ENCODE data around the gene PRDM16.

The PRDM16 gene

GRCh38 chr1:3423245-3423829, 354.3 kb downstream of the PRDM16 start:
- no peak overlapping the region for H3K4me3 ChIP-seq (ENCODE audit: low read depth, low read length)
- no peak for TF ChIP-seq POLR2A (IDR thresholded peaks at IDR 0.05; ENCODE audit: extremely low read depth, insufficient read length)
- no peak for TF ChIP-seq MAX (IDR thresholded peaks at IDR 0.05; ENCODE audit: low read depth, low read length)
- no peak for TF ChIP-seq MYC (IDR thresholded peaks at IDR 0.05; ENCODE audit: low read depth, low read length)
- no peak for DNase-seq (ENCODE audit: low read depth)

DNA sequence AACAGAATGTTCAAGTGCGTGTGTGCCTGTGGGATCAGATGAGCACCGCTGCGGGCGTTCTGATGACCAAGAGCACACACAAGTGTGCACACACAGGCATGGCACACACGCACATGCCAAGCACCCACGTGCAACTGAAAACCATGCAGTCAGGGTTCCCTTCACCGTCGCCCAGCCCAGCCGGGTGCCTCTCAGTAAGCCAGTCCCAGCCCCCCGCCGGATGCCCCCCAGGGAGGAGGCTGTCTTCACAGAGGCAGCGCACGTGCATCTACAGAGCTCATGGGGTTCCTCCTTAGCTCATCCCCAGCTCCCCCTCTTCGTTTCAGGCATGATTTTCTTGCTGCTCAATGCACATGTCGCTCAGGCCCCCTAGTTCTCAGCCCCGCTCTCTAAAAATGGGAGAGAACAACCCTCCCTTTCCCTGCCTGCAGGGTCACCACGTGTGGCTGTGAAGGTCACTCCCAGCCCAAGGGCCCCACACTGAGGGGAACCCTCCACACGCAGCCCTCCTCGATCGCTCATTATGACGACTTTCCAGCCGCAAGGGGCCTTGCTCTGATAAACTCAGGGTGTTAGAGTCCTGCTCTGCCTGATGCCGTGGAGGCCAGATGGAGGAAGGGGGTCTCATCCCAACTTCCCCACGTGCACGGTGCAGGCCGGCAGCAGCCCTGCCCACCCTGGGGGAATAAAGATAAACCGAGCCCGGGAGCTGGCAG, 355.1 kb downstream of the PRDM16 start:
- H3K4me3 ChIP-seq (ENCODE audit: low read depth, low read length): no peak overlapping the region
- no peak for TF ChIP-seq MAX (IDR thresholded peaks at IDR 0.05; ENCODE audit: low read depth, low read length)
- TF ChIP-seq, protein P1, sequence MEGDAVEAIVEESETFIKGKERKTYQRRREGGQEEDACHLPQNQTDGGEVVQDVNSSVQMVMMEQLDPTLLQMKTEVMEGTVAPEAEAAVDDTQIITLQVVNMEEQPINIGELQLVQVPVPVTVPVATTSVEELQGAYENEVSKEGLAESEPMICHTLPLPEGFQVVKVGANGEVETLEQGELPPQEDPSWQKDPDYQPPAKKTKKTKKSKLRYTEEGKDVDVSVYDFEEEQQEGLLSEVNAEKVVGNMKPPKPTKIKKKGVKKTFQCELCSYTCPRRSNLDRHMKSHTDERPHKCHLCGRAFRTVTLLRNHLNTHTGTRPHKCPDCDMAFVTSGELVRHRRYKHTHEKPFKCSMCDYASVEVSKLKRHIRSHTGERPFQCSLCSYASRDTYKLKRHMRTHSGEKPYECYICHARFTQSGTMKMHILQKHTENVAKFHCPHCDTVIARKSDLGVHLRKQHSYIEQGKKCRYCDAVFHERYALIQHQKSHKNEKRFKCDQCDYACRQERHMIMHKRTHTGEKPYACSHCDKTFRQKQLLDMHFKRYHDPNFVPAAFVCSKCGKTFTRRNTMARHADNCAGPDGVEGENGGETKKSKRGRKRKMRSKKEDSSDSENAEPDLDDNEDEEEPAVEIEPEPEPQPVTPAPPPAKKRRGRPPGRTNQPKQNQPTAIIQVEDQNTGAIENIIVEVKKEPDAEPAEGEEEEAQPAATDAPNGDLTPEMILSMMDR (IDR thresholded peaks at IDR 0.05; ENCODE audit: low read depth, low read length): no peak
- TF ChIP-seq MYC (IDR thresholded peaks at IDR 0.05; ENCODE audit: low read depth, low read length): no peak
- TF ChIP-seq POLR2A (IDR thresholded peaks at IDR 0.05; ENCODE audit: extremely low read depth, insufficient read length): no peak

DNA sequence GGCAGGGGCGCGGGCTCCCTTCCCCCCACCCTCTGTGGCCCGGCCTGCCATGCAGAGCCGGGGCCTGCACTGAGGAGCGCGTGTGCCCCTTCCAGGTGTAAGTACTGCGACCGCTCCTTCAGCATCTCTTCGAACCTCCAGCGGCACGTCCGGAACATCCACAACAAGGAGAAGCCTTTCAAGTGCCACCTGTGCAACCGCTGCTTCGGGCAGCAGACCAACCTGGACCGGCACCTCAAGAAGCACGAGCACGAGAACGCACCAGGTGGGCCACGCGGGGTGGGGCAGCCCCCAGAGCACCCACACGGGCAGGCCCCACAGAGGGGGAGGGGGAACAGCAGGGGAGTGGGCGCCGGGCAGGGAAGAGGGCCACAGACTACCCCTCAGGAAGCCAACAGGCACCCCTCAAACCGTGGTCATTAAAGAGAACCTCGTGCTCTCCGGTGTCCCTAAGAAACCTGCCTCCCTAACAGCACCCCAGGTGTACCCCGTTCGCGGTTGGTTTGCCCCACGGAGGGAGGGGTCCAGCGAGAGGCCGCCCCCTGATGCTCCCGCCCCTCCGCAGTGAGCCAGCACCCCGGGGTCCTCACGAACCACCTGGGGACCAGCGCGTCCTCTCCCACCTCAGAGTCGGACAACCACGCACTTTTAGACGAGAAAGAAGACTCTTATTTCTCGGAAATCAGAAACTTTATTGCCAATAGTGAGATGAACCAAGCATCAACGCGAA, 356.6 kb downstream of the PRDM16 start:
- DNase-seq (ENCODE audit: low read depth): no peak
- H3K4me3 ChIP-seq (ENCODE audit: low read depth, low read length): no peak overlapping the region
- no peak for TF ChIP-seq MYC (IDR thresholded peaks at IDR 0.05; ENCODE audit: low read depth, low read length)
- TF ChIP-seq POLR2A (IDR thresholded peaks at IDR 0.05; ENCODE audit: extremely low read depth, insufficient read length): no peak
- TF ChIP-seq, protein P1 (IDR thresholded peaks at IDR 0.05; ENCODE audit: low read depth, low read length): no peak
- no peak for TF ChIP-seq MAX (IDR thresholded peaks at IDR 0.05; ENCODE audit: low read depth, low read length)

More for the DNA sequence above, 355.1 kb downstream of the PRDM16 start:
- no peak for DNase-seq (ENCODE audit: low read depth)

DNA sequence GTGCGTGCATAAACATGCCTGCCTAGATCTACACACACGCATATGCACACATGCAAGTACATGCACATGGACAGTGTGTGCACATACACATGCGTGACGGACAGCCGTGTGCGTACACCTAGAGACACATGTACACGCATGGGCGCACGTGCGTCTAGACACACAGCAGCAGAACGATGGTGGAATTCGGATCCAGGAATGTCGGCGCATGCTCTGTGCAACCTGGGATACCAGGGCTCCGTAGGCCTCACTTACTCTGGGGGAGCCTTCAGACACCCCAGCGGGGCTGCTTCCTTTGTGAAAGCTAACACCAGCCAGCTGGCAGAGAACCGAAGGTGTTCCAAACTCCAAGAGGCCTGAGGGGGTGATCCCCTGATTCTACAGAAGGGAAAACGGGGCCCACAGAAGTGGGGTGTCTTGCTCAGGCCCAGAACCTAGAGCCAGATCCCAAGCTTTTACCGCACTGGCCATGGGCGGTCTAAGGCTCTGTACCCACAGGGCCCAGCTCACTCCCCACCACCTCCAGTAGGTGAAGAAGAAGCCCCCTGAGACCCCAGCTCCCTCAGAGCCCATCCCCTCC, 358.0 kb downstream of the PRDM16 start:
- TF ChIP-seq, protein P1 (IDR thresholded peaks at IDR 0.05; ENCODE audit: low read depth, low read length): no peak
- TF ChIP-seq MYC (IDR thresholded peaks at IDR 0.05; ENCODE audit: low read depth, low read length): no peak
- no peak for TF ChIP-seq MAX (IDR thresholded peaks at IDR 0.05; ENCODE audit: low read depth, low read length)
- TF ChIP-seq POLR2A (IDR thresholded peaks at IDR 0.05; ENCODE audit: extremely low read depth, insufficient read length): no peak
- DNase-seq (ENCODE audit: low read depth): no peak
- H3K4me3 ChIP-seq (ENCODE audit: low read depth, low read length): no peak overlapping the region

DNA sequence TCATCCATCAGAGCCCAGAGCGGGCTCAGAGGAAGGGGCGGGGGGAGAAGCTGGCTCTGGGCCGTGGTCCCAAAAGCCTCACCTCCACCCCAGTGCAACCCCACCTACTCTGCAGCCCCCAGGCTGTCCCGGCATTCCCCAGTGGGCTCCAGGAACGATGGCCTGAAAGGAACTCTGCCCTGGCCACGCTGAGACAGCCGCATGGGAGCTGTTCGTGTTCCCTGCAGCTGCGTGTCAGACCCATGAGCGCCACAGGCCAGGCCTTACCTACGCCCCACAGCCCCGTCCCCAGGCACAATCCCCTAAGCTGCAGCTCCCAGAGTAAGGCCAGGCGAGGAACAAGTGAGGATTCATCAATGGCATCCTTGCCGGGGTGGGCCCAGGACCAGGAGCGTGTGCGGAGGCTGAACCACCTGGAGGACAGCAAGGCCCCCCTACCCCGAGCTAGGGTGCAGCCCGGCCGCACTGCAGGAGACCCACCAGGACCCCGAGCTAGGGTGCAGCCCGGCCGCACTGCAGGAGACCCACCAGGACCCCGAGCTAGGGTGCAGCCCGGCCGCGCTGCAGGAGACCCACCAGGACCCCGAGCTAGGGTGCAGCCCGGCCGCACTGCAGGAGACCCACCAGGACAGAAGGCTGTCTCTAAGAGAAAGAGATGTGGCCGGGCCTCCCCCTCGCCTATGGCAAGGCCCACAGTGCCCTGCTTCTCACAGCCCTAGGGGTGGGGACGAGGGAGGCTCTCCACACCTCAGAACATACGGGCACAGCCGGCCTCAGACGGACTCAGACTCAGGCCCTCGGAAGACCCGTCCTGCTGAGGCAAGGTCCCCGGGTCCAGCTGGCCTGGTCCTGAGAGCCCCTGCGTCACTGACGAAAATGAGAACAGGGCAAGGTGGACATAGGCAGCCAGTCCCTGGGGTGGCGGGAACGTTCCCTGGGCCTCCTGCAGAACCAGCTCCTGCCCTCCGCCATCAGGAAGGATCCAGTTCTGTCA, 359.0 kb downstream of the PRDM16 start:
- H3K4me3 ChIP-seq (ENCODE audit: low read depth, low read length): no peak overlapping the region
- no peak for DNase-seq (ENCODE audit: low read depth)
- TF ChIP-seq MAX (IDR thresholded peaks at IDR 0.05; ENCODE audit: low read depth, low read length): no peak
- TF ChIP-seq, protein P1 (IDR thresholded peaks at IDR 0.05; ENCODE audit: low read depth, low read length): no peak
- TF ChIP-seq MYC (IDR thresholded peaks at IDR 0.05; ENCODE audit: low read depth, low read length): no peak
- no peak for TF ChIP-seq POLR2A (IDR thresholded peaks at IDR 0.05; ENCODE audit: extremely low read depth, insufficient read length)
